ENCODE results near the gene ST8SIA1. TPM values are rescaled to one million over a fixed set of nuclear protein-coding genes. Genes with fewer than 3 reads are reported as not detected.

Gene ST8SIA1
- polyA plus RNA-seq, 1 donor from 2014 or later, result 22.5 TPM

GRCh38 chr12:22348208-22348607 lies 13.7 kb upstream of the ST8SIA1 start:
- no peaks in the 10 kb centered on the region for H3K79me2 ChIP-seq (replicated peaks; ENCODE audit: insufficient read depth, low read length)
- H2AFZ ChIP-seq (ENCODE audit: low read depth, low read length), result no peak overlapping the region
- no peaks in the 10 kb centered on the region for H3F3A ChIP-seq (ENCODE audit: insufficient read depth, low read length, poor library complexity, severe bottlenecking)
- no peak overlapping the region for H3K9ac ChIP-seq (ENCODE audit: low read length)
- no peaks in the 10 kb centered on the region for H3K36me3 ChIP-seq (ENCODE audit: insufficient read depth, low read length)
- no peaks in the 10 kb centered on the region for H4K20me1 ChIP-seq (ENCODE audit: insufficient read depth)
- no peaks in the 10 kb centered on the region for H3K9me2 ChIP-seq (ENCODE audit: insufficient read depth, low read length)
- no peak for TF ChIP-seq RAD21 (conservative IDR thresholded peaks at IDR 0.05)
- no peak overlapping the region for H3K4me3 ChIP-seq (ENCODE audit: low read length)
- no peak overlapping the region for H3K27ac ChIP-seq (ENCODE audit: low read length)
- H3K9me3 ChIP-seq (ENCODE audit: low read length), result no peaks in the 10 kb centered on the region
- H3K4me2 ChIP-seq (ENCODE audit: low read length), result no peak overlapping the region
- no peaks in the 10 kb centered on the region for H3K27me3 ChIP-seq (ENCODE audit: insufficient read depth, low read depth, low read length)

GRCh38 chr12:22340143-22340542 lies 5.6 kb upstream of the ST8SIA1 start:
- Histone ChIP-seq H2AFZ (ENCODE audit: low read depth, low read length) (no peak overlapping the region), H3K27me3 (ENCODE audit: insufficient read depth, low read depth, low read length) (no peaks in the 10 kb centered on the region), H3K9me3 (ENCODE audit: low read length) (no peaks in the 10 kb centered on the region), H3K4me3 (ENCODE audit: low read length) (no peak overlapping the region), H3K36me3 (ENCODE audit: insufficient read depth, low read length) (no peaks in the 10 kb centered on the region), H3F3A (ENCODE audit: insufficient read depth, low read length, poor library complexity, severe bottlenecking) (no peaks in the 10 kb centered on the region), H4K20me1 (ENCODE audit: insufficient read depth) (no peaks in the 10 kb centered on the region), H3K79me2 (replicated peaks; ENCODE audit: insufficient read depth, low read length) (no peaks in the 10 kb centered on the region), H3K9me2 (ENCODE audit: insufficient read depth, low read length) (no peaks in the 10 kb centered on the region), H3K9ac (ENCODE audit: low read length) (no peak overlapping the region), H3K27ac (ENCODE audit: low read length) (no peak overlapping the region), H3K4me2 (ENCODE audit: low read length) (no peak overlapping the region)
- TF ChIP-seq POLR2AphosphoS5 (IDR thresholded peaks at IDR 0.05), result no peak

- Histone ChIP-seq H3K9ac (ENCODE audit: low read length) (no peak overlapping the region), H3K27ac (ENCODE audit: low read length) (no peak overlapping the region), H3K4me2 (ENCODE audit: low read length) (no peak overlapping the region), H4K20me1 (ENCODE audit: insufficient read depth) (no peaks in the 10 kb centered on the region), H3K27me3 (ENCODE audit: insufficient read depth, low read depth, low read length) (no peaks in the 10 kb centered on the region), H3K9me2 (ENCODE audit: insufficient read depth, low read length) (no peaks in the 10 kb centered on the region), H3K9me3 (ENCODE audit: low read length) (no peaks in the 10 kb centered on the region), H2AFZ (ENCODE audit: low read depth, low read length) (no peak overlapping the region), H3K36me3 (ENCODE audit: insufficient read depth, low read length) (no peaks in the 10 kb centered on the region), H3F3A (ENCODE audit: insufficient read depth, low read length, poor library complexity, severe bottlenecking) (no peaks in the 10 kb centered on the region), H3K79me2 (replicated peaks; ENCODE audit: insufficient read depth, low read length) (no peaks in the 10 kb centered on the region), H3K4me3 (ENCODE audit: low read length) (no peak overlapping the region)
- TF ChIP-seq SMC3 (conservative IDR thresholded peaks at IDR 0.05; ENCODE audit: poor library complexity), result no peak
- TF ChIP-seq POLR2AphosphoS5 (IDR thresholded peaks at IDR 0.05), result no peak
- no peak for TF ChIP-seq RAD21 (conservative IDR thresholded peaks at IDR 0.05)
- TF ChIP-seq MXI1 (conservative IDR thresholded peaks at IDR 0.05; ENCODE audit: poor library complexity, severe bottlenecking), result no peak
- no peak for TF ChIP-seq TAF1 (IDR thresholded peaks at IDR 0.05; ENCODE audit: low read depth)
- no peak for TF ChIP-seq EP300 (conservative IDR thresholded peaks at IDR 0.05; ENCODE audit: poor library complexity, severe bottlenecking)
- TF ChIP-seq CTCF (IDR thresholded peaks at IDR 0.05; ENCODE audit: poor library complexity, severe bottlenecking), result no peak
- TF ChIP-seq REST (IDR thresholded peaks at IDR 0.05; ENCODE audit: borderline replicate concordance), result no peak
- TF ChIP-seq EZH2 (IDR thresholded peaks at IDR 0.05; ENCODE audit: borderline replicate concordance, insufficient read depth, low read length, poor library complexity, severe bottlenecking), result no peak
These were observed 5.2 kb upstream of the ST8SIA1 start for GRCh38 chr12:22339691-22340090.

Measured in neural cell (in vitro differentiated cells).